NK-92 (cell line): ENCODE results near the gene MMRN2.
"Not testable (repeated sequence)": the region's sequence is repeated elsewhere in the genome, so short reads cannot be mapped to it uniquely, and the experiment has no call there.

ENCODE experiments used
- DNase-seq: peaks from one replicate; lab custom pipeline; 2025; ENCODE audit not compliant: unreplicated experiment; lab: John Stamatoyannopoulos, UW

Gene MMRN2

DNA sequence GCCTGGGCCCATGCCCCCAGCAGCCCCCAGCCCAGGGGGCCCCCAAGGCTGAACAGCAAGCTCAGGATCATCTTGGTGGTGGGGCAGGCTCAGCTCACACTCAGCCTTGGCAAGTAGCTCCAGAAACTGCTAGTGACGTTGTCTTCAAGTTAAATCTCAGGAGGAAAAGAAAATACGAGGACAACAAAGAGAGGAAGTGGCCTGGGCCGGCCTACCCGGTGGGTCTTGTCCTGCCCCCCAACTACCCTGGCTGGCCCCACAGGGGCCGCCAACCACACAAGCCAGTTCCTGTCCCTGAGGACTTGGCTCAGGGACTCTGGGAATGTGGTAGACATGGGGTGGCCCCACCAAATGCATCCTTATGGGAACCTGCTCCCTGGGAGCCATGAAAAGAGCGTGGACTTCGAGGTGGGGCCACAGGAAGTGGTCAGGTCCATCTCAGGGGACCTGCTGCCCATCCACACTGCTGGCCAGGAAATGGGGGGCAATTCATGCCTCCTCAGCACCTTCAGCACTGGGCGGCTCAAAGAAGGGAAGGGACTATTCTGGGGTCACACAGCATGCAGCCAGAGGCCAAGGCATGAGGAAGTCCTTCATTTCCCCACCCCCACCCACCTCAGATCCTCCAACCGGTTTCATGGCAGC lies at the start of gene MMRN2:
MMRN2 (minus strand) TSS at position 145 of the 645 bp plus-strand sequence; CDS start at position 71, 74 bp downstream.
- no peak for DNase-seq

DNA sequence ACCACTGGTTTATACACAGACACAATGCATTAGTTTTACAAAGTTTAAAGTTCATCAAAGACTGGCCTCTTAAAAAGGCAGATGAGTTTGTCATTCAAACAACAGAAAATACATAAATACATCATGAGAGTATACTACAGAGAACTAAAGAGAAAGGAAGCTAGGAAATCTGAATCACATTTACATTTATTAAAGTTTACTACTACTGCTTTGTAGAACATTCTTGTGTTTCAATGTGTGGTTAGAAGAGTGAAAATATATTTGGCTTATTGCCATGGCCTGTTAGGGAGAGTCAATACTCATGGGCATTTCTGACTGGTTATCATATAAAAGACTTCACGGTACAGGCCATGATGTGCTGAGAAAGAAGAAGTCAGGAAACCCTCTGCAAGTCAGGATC lies 49.7 kb upstream of the MMRN2 start:
- not testable (repeated sequence) for DNase-seq

DNA sequence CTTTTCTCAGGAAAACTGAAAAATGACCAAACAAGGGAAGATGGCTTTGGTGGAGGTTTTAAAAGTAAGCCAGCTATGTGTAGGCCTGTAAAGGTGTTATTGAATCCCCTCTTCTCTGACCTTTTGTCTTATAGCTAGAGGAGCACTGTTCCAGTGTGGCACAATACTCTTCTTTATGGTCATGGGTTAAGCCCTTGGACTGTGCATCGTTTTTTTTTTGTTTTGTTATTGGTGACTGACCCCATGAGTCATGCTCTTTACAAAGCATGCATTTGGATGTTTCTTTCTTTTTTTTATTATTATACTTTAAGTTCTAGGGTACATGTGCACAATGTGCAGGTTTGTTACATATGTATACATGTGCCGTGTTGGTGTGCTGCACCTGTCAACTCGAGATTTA lies 43.1 kb upstream of the MMRN2 start:
- no peak for DNase-seq

DNA sequence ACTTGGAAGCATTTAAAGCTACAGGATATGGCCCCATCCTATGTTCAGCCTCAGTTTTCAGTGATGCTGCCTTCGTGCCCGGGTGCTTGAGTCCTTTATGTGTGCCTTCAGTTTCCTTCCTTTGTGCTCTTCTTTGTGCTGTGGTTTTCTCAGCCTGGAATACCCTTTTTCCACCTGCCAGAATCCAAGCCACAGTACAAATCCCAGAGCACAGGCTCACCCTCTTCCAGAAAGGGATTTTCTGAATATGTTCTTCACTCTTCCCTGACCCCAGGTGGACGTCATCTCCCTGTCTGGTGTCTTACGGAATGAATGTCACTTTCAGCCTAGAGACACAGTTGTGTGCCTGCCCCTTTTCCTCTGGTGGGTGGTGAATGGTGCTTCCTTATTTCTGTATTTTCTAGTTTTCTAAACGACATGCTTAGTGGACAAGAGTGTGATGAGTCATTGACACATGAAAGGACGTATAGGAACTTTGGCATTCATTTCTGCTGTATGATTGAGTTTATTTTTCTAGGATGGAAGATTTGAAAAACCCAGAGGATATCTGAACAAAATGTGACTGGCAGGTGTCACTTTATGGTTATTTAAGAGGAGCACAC lies 42.5 kb upstream of the MMRN2 start:
- not testable (repeated sequence) for DNase-seq

- no peak for DNase-seq
Measured at GRCh38 chr10:86992929-86993328, 35.5 kb upstream of the MMRN2 start.

DNA sequence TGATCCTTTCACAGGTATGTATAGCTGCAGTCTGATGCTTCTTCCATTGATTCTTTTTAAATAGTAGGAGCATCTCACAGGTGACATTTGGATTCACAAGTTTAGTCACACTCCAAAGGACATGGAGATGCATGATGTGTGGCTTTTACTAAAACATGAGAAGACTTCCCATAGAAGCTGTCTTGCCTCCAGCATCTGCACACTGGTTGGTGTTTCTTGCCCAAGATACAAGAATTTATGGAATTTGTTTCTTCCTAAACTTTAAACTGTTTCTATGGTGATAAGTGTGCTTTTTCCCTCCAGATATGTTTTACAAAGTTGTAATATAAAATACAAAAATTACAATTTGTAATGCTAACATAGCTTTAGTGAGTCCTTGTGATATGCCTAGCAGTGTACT lies 35.0 kb upstream of the MMRN2 start:
- no peak for DNase-seq

DNA sequence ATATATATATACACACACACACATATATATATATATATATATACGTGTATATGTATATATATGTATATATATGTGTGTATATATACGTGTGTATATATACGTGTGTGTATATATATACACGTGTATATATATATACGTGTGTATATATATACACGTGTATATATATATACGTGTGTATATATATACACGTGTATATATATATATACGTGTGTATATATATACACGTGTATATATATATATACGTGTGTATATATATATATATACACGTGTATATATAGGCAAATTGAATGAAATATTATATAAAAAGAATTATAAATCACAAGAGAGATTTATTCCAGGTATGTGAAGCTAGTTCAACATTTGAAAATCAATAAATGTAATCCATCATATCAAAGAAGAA lies 33.9 kb upstream of the MMRN2 start:
- not testable (repeated sequence) for DNase-seq

- no peak for DNase-seq
Measured at GRCh38 chr10:86988520-86988919, 31.1 kb upstream of the MMRN2 start.

DNA sequence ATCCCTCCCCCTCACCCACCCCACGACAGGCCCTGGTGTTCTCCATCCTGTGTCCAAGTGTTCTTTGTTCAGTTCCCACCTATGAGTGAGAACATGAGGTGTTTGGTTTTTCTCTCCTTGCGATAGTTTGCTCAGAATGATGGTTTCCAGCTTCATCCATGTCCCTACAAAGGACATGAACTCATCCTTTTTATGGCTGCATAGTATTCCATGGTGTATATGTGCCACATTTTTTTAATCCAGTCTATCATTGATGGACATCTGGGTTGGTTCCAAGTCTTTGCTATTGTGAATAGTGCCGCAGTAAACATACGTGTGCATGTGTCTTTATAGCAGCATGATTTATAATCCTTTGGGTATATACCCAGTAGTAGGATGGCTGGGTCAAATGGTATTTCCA lies 27.1 kb upstream of the MMRN2 start:
- not testable (repeated sequence) for DNase-seq

- no peak for DNase-seq
Measured at GRCh38 chr10:86981716-86982115, 24.3 kb upstream of the MMRN2 start.

GRCh38 chr10:86981020-86981419 lies 23.6 kb upstream of the MMRN2 start:
- not testable (repeated sequence) for DNase-seq

DNA sequence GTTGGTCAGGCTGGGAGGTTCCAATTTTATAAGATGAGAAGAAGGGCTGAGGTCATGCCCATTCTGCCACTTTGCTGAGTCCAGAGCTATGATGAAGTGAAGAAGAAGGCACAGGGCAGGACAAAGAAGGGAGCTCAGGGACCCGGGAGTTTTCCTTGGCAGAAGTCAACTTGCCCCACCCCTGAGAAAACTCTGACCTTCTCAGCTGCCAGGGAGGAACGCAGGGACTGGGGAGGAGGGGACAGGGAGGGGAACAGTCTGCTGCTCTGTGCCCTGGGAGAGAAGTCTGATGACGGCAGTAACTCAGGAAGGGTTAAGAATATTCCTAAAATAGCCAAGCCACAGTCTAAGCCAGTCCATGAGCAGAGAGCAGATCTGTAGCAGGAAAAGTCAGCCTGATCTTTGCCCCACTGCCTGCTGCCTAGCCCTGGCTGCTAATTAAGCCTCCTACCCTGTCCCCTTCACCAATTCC lies 22.6 kb upstream of the MMRN2 start:
- DNase-seq: no peak

GRCh38 chr10:86979296-86979818 lies 21.9 kb upstream of the MMRN2 start:
- DNase-seq: no peak

GRCh38 chr10:86978457-86978856 lies 21.0 kb upstream of the MMRN2 start:
- not testable (repeated sequence) for DNase-seq

DNA sequence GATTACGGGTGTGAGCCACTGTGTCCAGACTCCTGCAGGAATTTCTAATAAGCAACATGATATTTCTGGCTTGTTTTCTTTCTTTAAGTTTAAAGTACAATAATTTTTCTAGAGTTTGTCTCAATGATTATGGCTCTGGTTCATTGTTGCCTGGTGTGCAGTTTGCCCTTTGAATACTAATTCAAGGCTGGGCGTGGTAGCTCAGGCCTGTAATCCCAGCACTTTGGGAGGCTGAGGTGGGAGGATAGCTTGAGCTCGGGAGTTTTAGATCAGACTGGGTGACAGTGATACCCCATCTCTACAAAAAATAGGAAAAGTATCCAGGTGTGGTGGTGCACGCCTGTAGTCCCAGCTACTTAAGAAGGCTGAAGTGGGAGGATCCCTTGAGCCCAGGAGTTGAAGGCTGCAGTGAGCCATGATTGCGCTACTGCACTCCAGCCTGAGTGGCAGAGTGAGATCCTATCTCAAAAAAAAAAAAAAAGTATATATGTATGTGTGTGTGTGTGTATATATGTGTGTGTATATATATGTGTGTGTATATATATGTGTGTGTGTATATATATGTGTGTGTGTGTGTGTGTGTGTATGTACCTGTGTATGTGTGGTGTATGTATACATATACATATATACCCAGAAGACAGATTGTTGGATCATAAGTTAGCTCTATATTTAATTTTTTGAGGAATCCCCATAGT lies 19.1 kb upstream of the MMRN2 start:
- DNase-seq: no peak

GRCh38 chr10:86974484-86974883 lies 17.1 kb upstream of the MMRN2 start:
- no peak for DNase-seq

GRCh38 chr10:86972613-86973380 lies 15.4 kb upstream of the MMRN2 start:
- no peak for DNase-seq

DNA sequence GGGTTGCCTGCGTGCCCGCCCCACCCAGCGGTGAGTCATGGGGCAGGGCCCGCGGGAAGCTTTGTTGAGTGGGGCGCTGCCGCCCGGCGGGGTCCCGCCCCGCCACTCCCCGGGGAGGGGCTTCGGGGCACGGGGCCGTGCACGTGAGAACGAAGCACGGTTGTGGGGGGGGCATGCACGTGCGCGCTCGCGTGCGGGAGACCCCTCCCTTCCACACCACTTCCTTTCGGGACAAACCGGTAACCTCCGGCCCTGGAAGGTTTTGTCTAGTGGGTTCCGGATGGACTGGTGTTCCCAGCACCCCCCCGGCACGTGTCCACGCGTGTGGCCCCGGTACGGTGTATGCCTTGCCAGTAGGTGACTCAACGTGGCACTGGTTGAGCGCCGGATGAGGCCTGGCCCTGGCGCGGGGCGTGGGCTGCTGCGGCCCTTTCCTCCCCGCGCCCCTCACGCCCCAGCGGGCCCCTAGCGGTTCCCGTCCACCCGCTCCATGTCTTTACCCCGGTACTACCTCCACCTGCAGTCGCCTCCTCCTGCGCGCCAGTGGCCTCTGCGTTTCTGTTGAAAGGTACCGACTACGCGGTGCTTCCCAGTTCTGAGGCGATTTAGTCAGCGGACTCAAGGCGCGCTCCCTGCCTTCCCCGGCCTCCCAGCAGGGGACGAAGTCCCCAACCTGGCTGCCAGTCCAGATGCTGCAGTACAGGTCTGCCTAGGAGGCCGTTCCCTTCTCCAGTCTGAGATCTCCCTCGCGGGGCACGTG lies 14.0 kb upstream of the MMRN2 start:
- DNase-seq: no peak

GRCh38 chr10:86970982-86971231 lies 13.5 kb upstream of the MMRN2 start:
- DNase-seq: no peak

GRCh38 chr10:86970162-86970981 lies 13.0 kb upstream of the MMRN2 start:
- DNase-seq: no peak
